ENCODE data around the gene MYMX. TPM values are rescaled to one million over a fixed set of nuclear protein-coding genes. Genes with fewer than 3 reads are reported as not detected.

Gene MYMX
- total RNA-seq, 6 experiments from 2014 or later: not detected

DNA sequence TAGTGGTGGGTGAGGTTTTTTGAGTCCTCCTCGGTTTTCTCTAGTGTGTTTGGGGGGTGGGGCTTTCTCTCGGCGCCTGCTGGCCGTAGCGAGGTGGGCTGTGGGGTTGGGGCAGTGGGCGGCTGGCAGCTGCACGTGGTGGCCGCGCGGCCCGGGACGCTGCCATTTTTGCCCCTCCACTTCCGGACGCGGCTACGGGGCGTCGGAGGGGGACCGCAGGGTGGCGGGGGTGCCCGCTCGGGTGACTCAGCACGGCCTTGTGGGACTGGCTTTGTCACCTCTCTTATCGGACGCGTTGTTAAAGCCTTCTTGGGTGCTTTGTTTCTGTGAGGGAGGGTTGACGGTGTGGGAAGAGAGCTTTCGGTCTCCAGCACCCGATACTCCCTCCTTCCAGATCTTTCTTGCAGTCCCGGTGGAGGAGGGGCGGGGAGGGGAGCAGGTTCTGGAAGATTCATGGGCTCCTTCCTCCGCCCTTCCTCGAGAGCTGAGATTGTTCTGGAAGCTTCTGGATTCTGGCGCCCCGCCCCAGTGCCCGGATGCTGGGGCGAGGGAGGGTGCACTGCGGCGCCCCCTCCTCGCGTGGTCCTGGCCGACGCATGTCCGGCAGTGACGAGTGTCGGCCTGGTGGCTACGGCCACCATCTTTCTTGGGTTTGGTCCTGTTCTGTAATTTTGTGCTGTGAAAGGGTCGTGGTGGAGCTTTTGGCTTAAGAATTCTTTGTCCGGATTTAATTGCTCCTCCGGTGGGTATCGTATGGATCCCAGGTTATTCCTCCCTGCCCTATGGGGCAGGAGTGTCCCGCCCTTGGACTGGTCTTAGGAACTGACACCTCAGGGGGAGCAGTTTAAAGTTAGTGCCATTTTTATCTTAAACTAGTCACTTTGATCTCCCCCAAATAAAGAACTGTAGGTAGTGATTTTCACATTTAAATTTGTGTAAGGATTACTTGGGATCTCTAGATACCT, 30.9 kb downstream of the MYMX start:
- Histone ChIP-seq H3K27ac (peak overlapping the region; percentile 100), H3K27me3 (no peaks in the 10 kb centered on the region), H3K36me3 (peaks cover 7 to 43% (median 35%) of the 10 kb centered on the region in 4 donors), H3K4me3 (peak overlapping the region; percentile 67 to 73 (median 73)), H3K4me1 (peaks cover 0 to 47% (median 2%) of the 10 kb centered on the region in 4 donors), H3K9me3 (no peaks in the 10 kb centered on the region)
- DNase-seq: peak; percentile 79 to 83 (median 82)
- intact Hi-C loops (cut with DNase I): no loop called here
- WGBS (ENCODE audit: insufficient coverage, low coverage, low lambda C conversion rate, missing lambda C conversion rate): under 1% methylated on average over 30 of the region's 52 CpGs
- peak; percentile 26 to 38 (median 28) for ATAC-seq
- TF ChIP-seq POLR2A (IDR thresholded peaks at IDR 0.05): no peak
- TF ChIP-seq, protein P1, sequence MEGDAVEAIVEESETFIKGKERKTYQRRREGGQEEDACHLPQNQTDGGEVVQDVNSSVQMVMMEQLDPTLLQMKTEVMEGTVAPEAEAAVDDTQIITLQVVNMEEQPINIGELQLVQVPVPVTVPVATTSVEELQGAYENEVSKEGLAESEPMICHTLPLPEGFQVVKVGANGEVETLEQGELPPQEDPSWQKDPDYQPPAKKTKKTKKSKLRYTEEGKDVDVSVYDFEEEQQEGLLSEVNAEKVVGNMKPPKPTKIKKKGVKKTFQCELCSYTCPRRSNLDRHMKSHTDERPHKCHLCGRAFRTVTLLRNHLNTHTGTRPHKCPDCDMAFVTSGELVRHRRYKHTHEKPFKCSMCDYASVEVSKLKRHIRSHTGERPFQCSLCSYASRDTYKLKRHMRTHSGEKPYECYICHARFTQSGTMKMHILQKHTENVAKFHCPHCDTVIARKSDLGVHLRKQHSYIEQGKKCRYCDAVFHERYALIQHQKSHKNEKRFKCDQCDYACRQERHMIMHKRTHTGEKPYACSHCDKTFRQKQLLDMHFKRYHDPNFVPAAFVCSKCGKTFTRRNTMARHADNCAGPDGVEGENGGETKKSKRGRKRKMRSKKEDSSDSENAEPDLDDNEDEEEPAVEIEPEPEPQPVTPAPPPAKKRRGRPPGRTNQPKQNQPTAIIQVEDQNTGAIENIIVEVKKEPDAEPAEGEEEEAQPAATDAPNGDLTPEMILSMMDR (IDR thresholded peaks at IDR 0.05): no peak

DNA sequence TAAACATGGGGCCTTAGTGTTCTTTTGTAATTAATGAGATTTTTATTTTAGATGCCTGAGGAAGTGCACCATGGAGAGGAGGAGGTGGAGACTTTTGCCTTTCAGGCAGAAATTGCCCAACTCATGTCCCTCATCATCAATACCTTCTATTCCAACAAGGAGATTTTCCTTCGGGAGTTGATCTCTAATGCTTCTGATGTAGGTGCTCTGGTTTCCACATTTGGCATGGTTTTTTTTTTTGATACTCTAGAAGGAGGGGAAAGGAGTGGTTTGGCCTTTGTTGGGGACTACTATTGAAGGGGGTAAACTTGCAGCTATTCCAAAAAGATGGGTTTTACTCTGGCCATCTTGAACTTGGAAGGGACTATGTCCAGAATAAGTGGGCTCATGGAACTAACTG, 31.9 kb downstream of the MYMX start:
- Histone ChIP-seq H3K27ac (peak overlapping the region; percentile 100), H3K9me3 (no peaks in the 10 kb centered on the region), H3K4me3 (peak overlapping the region; percentile 67 to 73 (median 73)), H3K36me3 (peaks cover 7 to 52% (median 41%) of the 10 kb centered on the region in 4 donors), H3K27me3 (no peaks in the 10 kb centered on the region), H3K4me1 (peaks cover 0 to 47% (median 2%) of the 10 kb centered on the region in 4 donors)
- ATAC-seq: no peak
- intact Hi-C loops (cut with DNase I): no loop called here
- DNase-seq: no peak
- no peak for TF ChIP-seq POLR2A (IDR thresholded peaks at IDR 0.05)
- TF ChIP-seq, protein P1 (IDR thresholded peaks at IDR 0.05): no peak
- WGBS (ENCODE audit: insufficient coverage, low coverage, low lambda C conversion rate, missing lambda C conversion rate): 7% methylated on average over 1 of the region's 1 CpG

DNA sequence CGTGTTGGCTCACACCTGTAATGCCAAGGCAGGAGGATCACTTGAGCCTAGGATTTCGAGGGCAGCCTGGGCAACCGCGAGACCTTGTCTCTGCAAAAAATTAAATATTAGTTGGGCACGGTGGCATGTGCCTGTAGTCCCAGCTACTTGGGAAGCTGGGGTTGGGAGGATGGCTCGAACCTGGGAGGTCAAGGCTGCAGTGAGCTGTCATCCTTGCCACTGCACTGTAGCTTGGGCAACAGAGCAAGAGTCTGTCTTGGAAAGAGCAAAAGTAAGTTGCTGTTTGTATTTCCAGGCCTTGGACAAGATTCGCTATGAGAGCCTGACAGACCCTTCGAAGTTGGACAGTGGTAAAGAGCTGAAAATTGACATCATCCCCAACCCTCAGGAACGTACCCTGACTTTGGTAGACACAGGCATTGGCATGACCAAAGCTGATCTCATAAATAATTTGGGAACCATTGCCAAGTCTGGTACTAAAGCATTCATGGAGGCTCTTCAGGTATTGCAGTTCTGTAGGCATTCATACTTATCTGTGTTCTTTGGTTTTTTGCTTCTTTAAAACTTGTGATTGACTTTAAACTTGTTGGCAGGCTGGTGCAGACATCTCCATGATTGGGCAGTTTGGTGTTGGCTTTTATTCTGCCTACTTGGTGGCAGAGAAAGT, 32.5 kb downstream of the MYMX start:
- DNase-seq: peak in 1 of 3 donors; percentile 37
- intact Hi-C loops (cut with DNase I): no loop called here
- H3K4me3 ChIP-seq: peak overlapping the region in 2 of 3 donors; percentile 67 to 73
- H3K27me3 ChIP-seq: no peaks in the 10 kb centered on the region
- ATAC-seq: no peak
- H3K9me3 ChIP-seq: no peaks in the 10 kb centered on the region
- H3K27ac ChIP-seq: peak overlapping the region; percentile 100
- peaks cover 11 to 59% (median 47%) of the 10 kb centered on the region in 4 donors for H3K36me3 ChIP-seq
- TF ChIP-seq, protein P1 (IDR thresholded peaks at IDR 0.05): no peak
- TF ChIP-seq POLR2A (IDR thresholded peaks at IDR 0.05): no peak
- 70% methylated on average over 4 of the region's 9 CpGs for WGBS (ENCODE audit: insufficient coverage, low coverage, low lambda C conversion rate, missing lambda C conversion rate)
- peaks cover 0 to 47% (median 2%) of the 10 kb centered on the region in 4 donors for H3K4me1 ChIP-seq

DNA sequence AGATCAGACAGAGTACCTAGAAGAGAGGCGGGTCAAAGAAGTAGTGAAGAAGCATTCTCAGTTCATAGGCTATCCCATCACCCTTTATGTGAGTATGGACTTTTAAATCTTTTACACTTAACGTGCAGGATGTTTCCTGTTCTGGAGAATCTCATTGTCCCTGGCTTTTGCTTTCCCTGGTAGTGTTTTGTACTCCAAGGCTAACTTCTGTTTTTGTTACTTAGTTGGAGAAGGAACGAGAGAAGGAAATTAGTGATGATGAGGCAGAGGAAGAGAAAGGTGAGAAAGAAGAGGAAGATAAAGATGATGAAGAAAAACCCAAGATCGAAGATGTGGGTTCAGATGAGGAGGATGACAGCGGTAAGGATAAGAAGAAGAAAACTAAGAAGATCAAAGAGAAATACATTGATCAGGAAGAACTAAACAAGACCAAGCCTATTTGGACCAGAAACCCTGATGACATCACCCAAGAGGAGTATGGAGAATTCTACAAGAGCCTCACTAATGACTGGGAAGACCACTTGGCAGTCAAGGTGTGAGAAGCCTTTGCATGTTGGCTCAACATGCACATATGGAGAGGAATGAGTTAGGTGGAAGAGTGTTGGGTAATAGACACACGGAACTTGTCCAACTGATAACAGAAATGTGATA, 33.5 kb downstream of the MYMX start:
- ATAC-seq (no peak), DNase-seq (no peak)
- TF ChIP-seq POLR2A (IDR thresholded peaks at IDR 0.05): no peak
- TF ChIP-seq, protein P1 (IDR thresholded peaks at IDR 0.05): no peak
- Histone ChIP-seq H3K9me3 (no peaks in the 10 kb centered on the region), H3K4me1 (peaks cover 0 to 45% (median 2%) of the 10 kb centered on the region in 4 donors), H3K27me3 (no peaks in the 10 kb centered on the region), H3K27ac (peak overlapping the region in 2 of 3 donors; percentile 19 to 100), H3K4me3 (no peak overlapping the region), H3K36me3 (peaks cover 14 to 69% (median 49%) of the 10 kb centered on the region in 4 donors)
- WGBS (ENCODE audit: insufficient coverage, low coverage, low lambda C conversion rate, missing lambda C conversion rate): 62% methylated on average over 5 of the region's 6 CpGs
- intact Hi-C loops (cut with DNase I): no loop called here

Data from right lobe of liver (tissue), 6 donors.